Mesenchymal stem cell (in vitro differentiated cells and primary cell): Measurements from ENCODE around the gene ASIC4.
A peak's percentile ranks its signal among the peaks of the same experiment; 100 is the strongest.

ENCODE experiments used
- DNase-seq: peaks from one replicate; pipeline ENCODE4 v3.0.0-alpha.2; 2013
- H2AFZ ChIP-seq: one replicate; pipeline ENCODE4 v1.6.1; 2013; ENCODE audit warnings: low read depth, mild to moderate bottlenecking, control low read depth, inconsistent platforms, low read length, moderate library complexity
- H2AK5ac ChIP-seq: 2 replicates; pipeline ENCODE4 v1.6.1; 2013; ENCODE audit warnings: low read length, moderate library complexity, mild to moderate bottlenecking, inconsistent platforms; ENCODE audit not compliant: severe bottlenecking
- H2BK120ac ChIP-seq: one replicate; pipeline ENCODE4 v1.6.1; 2013; ENCODE audit warnings: low read depth, mild to moderate bottlenecking, inconsistent platforms, low read length, moderate library complexity
- H2BK12ac ChIP-seq, 2 experiments: one replicate each; pipeline ENCODE4 v1.6.1; 2013; ENCODE audit warnings: inconsistent platforms in 2 of 2, low read length in 2 of 2, mild to moderate bottlenecking in 2 of 2, moderate library complexity in 2 of 2, control low read depth in 1 of 2
- H2BK15ac ChIP-seq: one replicate; pipeline ENCODE4 v1.6.1; 2013; ENCODE audit warnings: mild to moderate bottlenecking, low read depth, inconsistent platforms; ENCODE audit not compliant: poor library complexity, severe bottlenecking
- H2BK5ac ChIP-seq: 2 replicates; pipeline ENCODE4 v1.6.1; 2013; ENCODE audit warnings: low read depth, mild to moderate bottlenecking, low read length, control low read depth, inconsistent platforms; ENCODE audit not compliant: poor library complexity, severe bottlenecking
- H3K14ac ChIP-seq, 2 experiments: one replicate each; pipeline ENCODE4 v1.6.1; 2013; ENCODE audit warnings: inconsistent platforms in 2 of 2, low read length in 2 of 2, control low read depth in 1 of 2, mild to moderate bottlenecking in 1 of 2, moderate library complexity in 1 of 2
- H3K18ac ChIP-seq, 2 experiments: one replicate each; pipeline ENCODE4 v1.6.1; 2013; ENCODE audit warnings: inconsistent platforms in 2 of 2, low read length in 2 of 2, control low read depth in 1 of 2, low read depth in 1 of 2, mild to moderate bottlenecking in 1 of 2
- H3K23ac ChIP-seq, 2 experiments: one replicate each; pipeline ENCODE4 v1.6.1; 2013; ENCODE audit warnings: inconsistent platforms in 2 of 2, low read length in 2 of 2, mild to moderate bottlenecking in 2 of 2, moderate library complexity in 2 of 2, control low read depth in 1 of 2
- H3K27ac ChIP-seq: 2 replicates; pipeline ENCODE4 v1.5.1; 2013; ENCODE audit warnings: mild to moderate bottlenecking, moderate library complexity, low read length, control low read depth, inconsistent platforms; ENCODE audit not compliant: poor library complexity, severe bottlenecking
- H3K27me3 ChIP-seq, 2 experiments: 2 replicates each; pipeline versions ENCODE4 v1.6.1 to v1.7.0; 2013; ENCODE audit warnings: low read length in 2 of 2, mild to moderate bottlenecking in 2 of 2, moderate library complexity in 2 of 2, control low read depth in 1 of 2, inconsistent platforms in 1 of 2; ENCODE audit not compliant: control insufficient read depth in 1 of 2, insufficient read depth in 1 of 2
- H3K36me3 ChIP-seq, 2 experiments: 2 replicates each; pipeline versions ENCODE4 v1.6.1 to v1.7.0; 2013; ENCODE audit warnings: low read length in 2 of 2, control low read depth in 1 of 2, inconsistent platforms in 1 of 2, low read depth in 1 of 2, mild to moderate bottlenecking in 1 of 2; ENCODE audit not compliant: insufficient read depth in 2 of 2, control insufficient read depth in 1 of 2
- H3K4ac ChIP-seq, 2 experiments: one replicate each; pipeline ENCODE4 v1.6.1; 2013; ENCODE audit warnings: inconsistent platforms in 2 of 2, low read length in 2 of 2, mild to moderate bottlenecking in 2 of 2, moderate library complexity in 2 of 2, control low read depth in 1 of 2, low read depth in 1 of 2
- H3K4me1 ChIP-seq: 2 replicates; pipeline ENCODE4 v1.6.1; 2013; ENCODE audit warnings: low read depth, low read length, control low read depth; ENCODE audit not compliant: control insufficient read depth, insufficient read depth
- H3K4me2 ChIP-seq: 2 replicates; pipeline ENCODE4 v1.6.1; 2013; ENCODE audit warnings: low read length, mild to moderate bottlenecking, inconsistent platforms; ENCODE audit not compliant: poor library complexity, severe bottlenecking
- H3K4me3 ChIP-seq, 2 experiments: 2 replicates each; pipeline versions ENCODE4 v1.5.1 to v1.7.0; 2013; ENCODE audit warnings: low read length in 2 of 2, mild to moderate bottlenecking in 2 of 2, control low read depth in 1 of 2, low read depth in 1 of 2; ENCODE audit not compliant: insufficient read depth in 1 of 2
- H3K79me1 ChIP-seq: replicated peaks from 2 replicates; pipeline ENCODE4 v1.6.1; 2013; ENCODE audit warnings: mild to moderate bottlenecking, control low read depth, low read length, inconsistent platforms; ENCODE audit not compliant: poor library complexity, severe bottlenecking
- H3K9ac ChIP-seq: 2 replicates; pipeline ENCODE4 v1.7.0; 2013; ENCODE audit warnings: mild to moderate bottlenecking, low read length, moderate library complexity
- H3K9me3 ChIP-seq: 2 replicates; pipeline ENCODE4 v1.7.0; 2013; ENCODE audit warnings: mild to moderate bottlenecking, low read length; ENCODE audit not compliant: control insufficient read depth
- H4K8ac ChIP-seq: one replicate; pipeline ENCODE4 v1.6.1; 2013; ENCODE audit warnings: inconsistent platforms, mild to moderate bottlenecking, low read length, moderate library complexity
- H4K91ac ChIP-seq: one replicate; pipeline ENCODE4 v1.6.1; 2013; ENCODE audit warnings: mild to moderate bottlenecking, low read length, inconsistent platforms
- WGBS: methylation state at CpG from one replicate; pipeline ENCODE4 v1.1.7; 2013; ENCODE audit warnings: mixed read lengths; 5-methylcytosine and 5-hydroxymethylcytosine counted together

Gene ASIC4

DNA sequence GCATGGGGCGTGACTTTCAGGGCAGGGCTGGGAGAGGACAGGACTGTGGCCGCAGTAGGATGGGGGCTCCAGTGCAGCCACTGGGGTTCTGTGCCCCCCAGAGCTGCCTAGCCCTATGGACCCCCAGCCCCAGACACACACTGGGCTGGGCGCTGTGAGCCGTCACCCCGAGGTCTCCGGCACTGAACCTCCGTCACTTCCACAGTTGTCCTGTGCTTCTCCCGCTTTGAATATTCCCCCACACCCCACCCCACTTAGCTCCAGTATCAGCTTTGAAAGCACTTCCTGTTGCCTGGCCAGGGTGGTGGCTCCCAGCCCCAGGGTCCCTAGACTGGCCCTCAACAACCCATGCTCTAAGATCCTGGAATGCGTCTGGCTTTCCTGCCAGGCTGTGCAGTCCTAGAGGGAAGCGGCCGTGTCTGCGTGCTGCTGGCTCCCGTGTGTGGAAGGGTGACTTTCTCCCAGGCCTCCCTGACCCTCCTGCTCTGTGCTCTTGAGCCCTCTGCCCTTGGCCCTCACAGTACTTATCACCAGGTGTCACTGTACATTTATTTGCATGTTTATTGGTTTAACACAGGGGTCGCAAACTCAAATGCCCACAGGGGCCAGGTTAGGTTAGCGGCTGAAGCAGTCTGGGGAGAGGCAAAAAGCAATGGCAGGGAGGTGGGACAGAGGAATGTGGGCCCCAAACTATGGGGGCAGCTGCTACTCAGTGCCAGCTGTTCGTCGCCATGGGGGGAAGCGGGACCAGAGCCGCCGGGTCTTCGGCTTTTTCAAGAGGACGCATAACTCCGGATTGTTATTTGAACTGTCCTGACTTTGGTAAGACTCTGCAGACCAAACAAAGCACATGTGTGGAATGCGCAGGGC, 47.1 kb downstream of the ASIC4 start:
- WGBS, result 64% methylated on average over 24 of the region's 24 CpGs

DNA sequence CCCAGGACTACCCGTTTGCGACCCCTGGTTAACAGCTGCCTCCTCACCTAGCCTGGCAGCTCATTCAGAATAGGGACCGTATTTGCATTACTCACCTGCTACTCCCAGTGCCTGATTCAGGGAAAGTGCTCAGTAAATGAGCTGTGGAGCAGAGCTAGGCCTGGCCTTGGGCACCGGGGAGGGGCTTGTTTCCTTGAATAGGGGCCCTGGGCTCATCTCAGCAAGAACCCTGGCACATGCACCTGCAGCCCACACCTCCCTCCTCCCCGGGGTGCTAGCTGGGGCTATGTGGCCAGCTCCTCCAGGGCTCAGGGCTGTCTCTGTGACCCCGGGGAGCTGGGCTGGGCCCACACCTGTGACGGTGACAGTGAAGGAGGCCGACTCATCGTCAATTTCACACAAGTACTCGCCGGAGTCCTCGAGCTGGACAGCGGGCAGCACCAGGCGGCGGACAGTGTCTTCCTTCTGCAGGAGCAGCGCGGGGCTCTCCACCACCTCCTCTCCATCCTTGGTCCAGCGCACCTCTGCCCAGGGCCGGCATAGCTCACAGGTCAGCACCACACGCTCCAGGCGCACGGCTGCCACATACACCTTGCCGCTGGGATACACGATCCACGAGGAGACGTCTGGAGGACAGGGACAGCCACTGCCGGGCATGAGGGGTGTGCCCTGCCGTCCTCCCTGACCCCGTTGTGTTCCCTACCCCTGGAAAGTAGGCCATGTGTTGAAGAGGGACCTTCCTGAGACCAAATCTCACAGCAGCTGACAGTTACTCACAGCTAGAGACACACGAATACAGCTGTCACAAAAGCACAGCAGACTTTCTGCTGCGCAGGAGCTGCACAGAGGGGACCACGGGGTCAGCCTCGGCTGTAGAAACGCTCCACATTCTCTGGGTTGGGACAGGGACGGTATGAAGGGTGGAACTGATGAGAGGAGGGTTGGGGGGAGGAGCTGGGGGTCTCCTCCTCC, 48.1 kb downstream of the ASIC4 start:
- no peak overlapping the region for H3K4ac ChIP-seq
- no peak overlapping the region for H3K4me2 ChIP-seq
- peaks cover 0 to 3% of the 10 kb centered on the region in 2 experiments for H3K27me3 ChIP-seq
- H3K9ac ChIP-seq, result no peak overlapping the region
- no peak overlapping the region for H2BK12ac ChIP-seq
- H2BK5ac ChIP-seq, result no peak overlapping the region
- H3K36me3 ChIP-seq, result peaks cover 19 to 43% of the 10 kb centered on the region in 2 experiments
- H3K4me3 ChIP-seq, result no peak overlapping the region
- H2BK120ac ChIP-seq, result no peak overlapping the region
- no peak for DNase-seq
- H2AK5ac ChIP-seq, result no peak overlapping the region
- no peak overlapping the region for H2AFZ ChIP-seq
- H3K18ac ChIP-seq, result no peak overlapping the region
- peaks cover 24% of the 10 kb centered on the region for H3K4me1 ChIP-seq
- no peak overlapping the region for H4K8ac ChIP-seq
- WGBS, result 87% methylated on average over 35 of the region's 35 CpGs
- H3K23ac ChIP-seq, result no peak overlapping the region
- H4K91ac ChIP-seq, result no peak overlapping the region
- no peak overlapping the region for H3K27ac ChIP-seq
- no peak overlapping the region for H3K14ac ChIP-seq
- no peak overlapping the region for H2BK15ac ChIP-seq
- no peaks in the 10 kb centered on the region for H3K9me3 ChIP-seq
- peaks cover 2% of the 10 kb centered on the region for H3K79me1 ChIP-seq

More for the DNA sequence above, 47.1 kb downstream of the ASIC4 start:
- H2AFZ ChIP-seq, result no peak overlapping the region
- H3K9ac ChIP-seq, result no peak overlapping the region
- no peak overlapping the region for H3K4ac ChIP-seq
- H3K4me1 ChIP-seq, result peaks cover 24% of the 10 kb centered on the region
- DNase-seq, result no peak
- no peak overlapping the region for H2BK12ac ChIP-seq
- no peak overlapping the region for H4K91ac ChIP-seq
- H3K4me2 ChIP-seq, result no peak overlapping the region
- H2BK15ac ChIP-seq, result peak overlapping the region; percentile 19
- H2BK120ac ChIP-seq, result no peak overlapping the region
- no peaks in the 10 kb centered on the region for H3K9me3 ChIP-seq
- H3K23ac ChIP-seq, result no peak overlapping the region
- H3K27me3 ChIP-seq, result peaks cover 0 to 4% of the 10 kb centered on the region in 2 experiments
- H2BK5ac ChIP-seq, result no peak overlapping the region
- H3K36me3 ChIP-seq, result peaks cover 11 to 34% of the 10 kb centered on the region in 2 experiments
- no peak overlapping the region for H3K18ac ChIP-seq
- H4K8ac ChIP-seq, result no peak overlapping the region
- H3K27ac ChIP-seq, result no peak overlapping the region
- H3K14ac ChIP-seq, result no peak overlapping the region
- H3K4me3 ChIP-seq, result no peak overlapping the region
- no peaks in the 10 kb centered on the region for H3K79me1 ChIP-seq
- H2AK5ac ChIP-seq, result no peak overlapping the region

DNA sequence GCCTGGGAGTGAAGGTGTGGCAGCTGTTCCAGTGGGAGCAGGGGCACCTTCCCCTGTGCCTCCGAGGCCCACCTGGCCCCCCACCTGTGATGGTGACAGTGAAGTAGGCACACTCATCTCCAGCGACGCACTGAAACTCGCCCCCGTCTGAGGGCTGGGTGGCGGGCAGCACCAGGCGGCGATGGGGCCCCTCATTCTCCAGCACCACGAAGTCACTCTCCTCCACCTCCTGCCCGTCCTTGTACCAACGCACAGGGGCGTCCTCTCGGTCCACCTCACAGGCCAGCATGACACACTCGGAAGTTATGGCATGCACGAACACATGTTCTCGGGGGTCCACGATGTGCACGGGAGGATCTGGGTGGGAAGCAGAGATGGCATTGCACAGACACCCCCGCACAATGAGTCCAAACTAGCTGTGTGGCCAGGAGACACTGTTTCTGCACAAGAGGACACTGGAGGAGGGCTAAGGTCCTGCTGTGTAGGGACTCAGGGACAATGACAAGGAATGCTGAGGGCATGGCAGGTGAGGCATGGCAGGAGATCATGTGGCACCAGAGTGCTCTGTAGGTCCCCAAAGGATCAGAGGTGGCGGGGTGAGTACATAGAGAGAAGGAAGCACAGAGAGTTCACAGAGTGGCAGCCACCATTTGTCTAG, 49.1 kb downstream of the ASIC4 start:
- no peak overlapping the region for H2BK120ac ChIP-seq
- no peak overlapping the region for H2AK5ac ChIP-seq
- H3K27me3 ChIP-seq, result peaks cover 0 to 3% of the 10 kb centered on the region in 2 experiments
- no peak overlapping the region for H2BK15ac ChIP-seq
- no peak overlapping the region for H3K4me2 ChIP-seq
- H3K4ac ChIP-seq, result no peak overlapping the region
- no peak overlapping the region for H2BK12ac ChIP-seq
- no peak overlapping the region for H3K4me3 ChIP-seq
- H3K9me3 ChIP-seq, result no peaks in the 10 kb centered on the region
- H3K23ac ChIP-seq, result no peak overlapping the region
- H4K8ac ChIP-seq, result no peak overlapping the region
- H3K14ac ChIP-seq, result no peak overlapping the region
- no peak overlapping the region for H3K27ac ChIP-seq
- no peak overlapping the region for H3K9ac ChIP-seq
- no peak for DNase-seq
- peaks cover 30 to 48% of the 10 kb centered on the region in 2 experiments for H3K36me3 ChIP-seq
- H2BK5ac ChIP-seq, result no peak overlapping the region
- WGBS, result 93% methylated on average over 20 of the region's 20 CpGs
- no peak overlapping the region for H3K18ac ChIP-seq
- no peak overlapping the region for H4K91ac ChIP-seq
- H3K79me1 ChIP-seq, result peaks cover 9% of the 10 kb centered on the region
- peaks cover 22% of the 10 kb centered on the region for H3K4me1 ChIP-seq
- H2AFZ ChIP-seq, result no peak overlapping the region
